Keratinocyte (primary cell): ENCODE measurements around the gene NIPAL4. TPM values are rescaled to one million over a fixed set of nuclear protein-coding genes. Genes with fewer than 3 reads are reported as not detected.

ENCODE experiments used
- DNase-seq: peaks from one replicate; pipeline ENCODE4 v3.0.0-alpha.2; 2011; ENCODE audit warnings: low read depth, missing footprints, low spot score
- FAIRE-seq: peaks from 2 replicates; lab custom pipeline; 2011; peaks lifted over from hg19 to GRCh38; lab: Jason Lieb, UNC
- H2AFZ ChIP-seq: 2 replicates; pipeline ENCODE4 v1.6.0; 2012; ENCODE audit warnings: low read length, control low read depth, inconsistent platforms; ENCODE audit not compliant: control insufficient read depth
- H3K27ac ChIP-seq: 2 replicates; pipeline ENCODE4 v1.5.1; 2011; ENCODE audit warnings: low read length; ENCODE audit not compliant: control insufficient read depth, insufficient read depth
- H3K27me3 ChIP-seq: 3 replicates; pipeline ENCODE4 v1.6.0; 2011; ENCODE audit warnings: low read length; ENCODE audit not compliant: control insufficient read depth, insufficient read depth; ENCODE audit errors: extremely low read depth
- H3K36me3 ChIP-seq, 2 experiments: 2 replicates in 1 of 2; 3 replicates in 1 of 2; pipeline ENCODE4 v1.5.1; 2011; ENCODE audit warnings: low read length in 2 of 2, mild to moderate bottlenecking in 1 of 2; ENCODE audit not compliant: control insufficient read depth in 2 of 2, insufficient read depth in 2 of 2; ENCODE audit errors: extremely low read depth in 1 of 2
- H3K4me1 ChIP-seq: 3 replicates; pipeline ENCODE4 v1.5.1; 2011; ENCODE audit warnings: low read length; ENCODE audit not compliant: control insufficient read depth, insufficient read depth; ENCODE audit errors: extremely low read depth
- H3K4me2 ChIP-seq: 3 replicates; pipeline ENCODE4 v1.6.0; 2011; ENCODE audit warnings: low read depth, low read length; ENCODE audit not compliant: control insufficient read depth, insufficient read depth; ENCODE audit errors: extremely low read depth
- H3K4me3 ChIP-seq, 3 experiments: fragments of 200-600 bp in 1 of 3; sonication (generic) in 1 of 3; 2 replicates in 2 of 3; 3 replicates in 1 of 3; pipeline ENCODE4 v1.5.1; 2011 to 2016; ENCODE audit warnings: low read length in 3 of 3, mild to moderate bottlenecking in 3 of 3, control low read depth in 2 of 3, inconsistent platforms in 1 of 3, low read depth in 1 of 3, mixed read lengths in 1 of 3, mixed run types in 1 of 3, moderate library complexity in 1 of 3; ENCODE audit not compliant: control insufficient read depth in 2 of 3, insufficient read depth in 2 of 3; ENCODE audit errors: extremely low read depth in 1 of 3
- H3K79me2 ChIP-seq: 2 replicates; pipeline ENCODE4 v1.6.0; 2012; ENCODE audit warnings: low read length; ENCODE audit not compliant: control insufficient read depth, insufficient read depth
- H3K9ac ChIP-seq: 3 replicates; pipeline ENCODE4 v1.6.0; 2011; ENCODE audit warnings: low read length; ENCODE audit not compliant: control insufficient read depth, insufficient read depth; ENCODE audit errors: extremely low read depth
- H3K9me1 ChIP-seq: 3 replicates; pipeline ENCODE4 v1.6.0; 2011; ENCODE audit warnings: low read length; ENCODE audit not compliant: control insufficient read depth, insufficient read depth; ENCODE audit errors: extremely low read depth
- H3K9me3 ChIP-seq: 2 replicates; pipeline ENCODE4 v1.5.1; 2012; ENCODE audit warnings: low read depth, low read length; ENCODE audit not compliant: control insufficient read depth
- H4K20me1 ChIP-seq: 3 replicates; pipeline ENCODE4 v1.6.0; 2011; ENCODE audit warnings: low read length; ENCODE audit not compliant: control insufficient read depth, insufficient read depth; ENCODE audit errors: extremely low read depth
- EZH2 ChIP-seq: IDR thresholded peaks from one replicate; pipeline ENCODE4 v1.6.1; 2012; ENCODE audit warnings: inconsistent platforms, mild to moderate bottlenecking, low read length, moderate library complexity
- dilution Hi-C: fragments of 300-500 bp; cut with MboI; formaldehyde crosslinking; loops from one replicate; pipeline ENCODE4 v1.7.0; 2020; ENCODE audit warnings: low sequenced_read_pairs; ENCODE audit not compliant: extremely low pct_ligation_motif_present
- polyA plus RNA-seq, 5 experiments: library from polyadenylated mRNA; depleted of rRNA in 3 of 5; stranded (reverse) in 3 of 5; stranded (forward) in 1 of 5; unstranded in 1 of 5; fragments of >200 nt; gene quantifications; 1 replicate in 1 of 5; 2 replicates in 3 of 5; 3 replicates in 1 of 5; pipeline versions ENCODE4 v1.2.1 to v1.2.3, GENCODE V29; 2011 to 2012; ENCODE audit warnings: missing spikeins in 2 of 5, low read depth in 1 of 5, low replicate concordance in 1 of 5
- TF ChIP-seq, protein P1 (sequence below), 3 experiments: IDR thresholded peaks in 1 of 3; conservative IDR thresholded peaks in 1 of 3; optimal IDR thresholded peaks in 1 of 3; 2 replicates in 2 of 3; 3 replicates in 1 of 3; pipeline versions ENCODE3 to v1.5.1; 2011; ENCODE audit warnings: low read length in 3 of 3, mild to moderate bottlenecking in 3 of 3, moderate library complexity in 2 of 3, control low read depth in 1 of 3, inconsistent platforms in 1 of 3; ENCODE audit not compliant: insufficient read depth in 2 of 3; ENCODE audit errors: extremely low read depth in 1 of 3

The NIPAL4 gene
- polyA plus RNA-seq, 1 donor (not counting 4 experiments of a cell fraction or from before 2014, with no cell fraction given): 10.3 TPM

DNA sequence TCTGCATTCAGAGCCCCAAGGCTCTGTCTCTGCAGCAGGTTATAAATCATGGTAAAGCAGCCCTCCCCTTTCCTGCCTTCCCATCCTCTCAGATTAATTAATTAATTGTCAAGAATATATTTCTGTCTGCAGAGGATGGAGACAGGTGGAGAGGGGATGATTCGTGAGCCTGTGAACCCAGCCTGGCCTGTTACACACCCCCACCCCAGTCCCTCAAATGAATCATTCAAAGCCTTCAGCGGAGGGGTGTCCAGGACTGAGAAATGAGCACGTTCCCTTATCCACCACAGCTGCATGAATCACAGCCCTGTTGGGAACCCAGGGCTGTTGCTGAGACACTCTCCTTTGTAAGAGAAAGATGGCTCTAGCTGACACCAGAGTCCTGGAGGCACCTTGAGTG lies 56.0 kb downstream of the NIPAL4 start:
- dilution Hi-C loops: no loop called here
- TF ChIP-seq EZH2: no peak
- Histone ChIP-seq H3K9me3 (no peaks in the 10 kb centered on the region), H3K36me3 (peaks cover 3 to 15% of the 10 kb centered on the region in 2 experiments), H3K4me2 (no peak overlapping the region), H3K27me3 (no peaks in the 10 kb centered on the region), H3K4me3 (no peak overlapping the region), H3K79me2 (no peaks in the 10 kb centered on the region), H3K9ac (no peak overlapping the region), H4K20me1 (no peaks in the 10 kb centered on the region), H3K4me1 (peaks cover 17% of the 10 kb centered on the region), H3K27ac (no peak overlapping the region), H3K9me1 (no peaks in the 10 kb centered on the region), H2AFZ (no peak overlapping the region)
- DNase-seq (no peak), FAIRE-seq (peak; percentile 69)

DNA sequence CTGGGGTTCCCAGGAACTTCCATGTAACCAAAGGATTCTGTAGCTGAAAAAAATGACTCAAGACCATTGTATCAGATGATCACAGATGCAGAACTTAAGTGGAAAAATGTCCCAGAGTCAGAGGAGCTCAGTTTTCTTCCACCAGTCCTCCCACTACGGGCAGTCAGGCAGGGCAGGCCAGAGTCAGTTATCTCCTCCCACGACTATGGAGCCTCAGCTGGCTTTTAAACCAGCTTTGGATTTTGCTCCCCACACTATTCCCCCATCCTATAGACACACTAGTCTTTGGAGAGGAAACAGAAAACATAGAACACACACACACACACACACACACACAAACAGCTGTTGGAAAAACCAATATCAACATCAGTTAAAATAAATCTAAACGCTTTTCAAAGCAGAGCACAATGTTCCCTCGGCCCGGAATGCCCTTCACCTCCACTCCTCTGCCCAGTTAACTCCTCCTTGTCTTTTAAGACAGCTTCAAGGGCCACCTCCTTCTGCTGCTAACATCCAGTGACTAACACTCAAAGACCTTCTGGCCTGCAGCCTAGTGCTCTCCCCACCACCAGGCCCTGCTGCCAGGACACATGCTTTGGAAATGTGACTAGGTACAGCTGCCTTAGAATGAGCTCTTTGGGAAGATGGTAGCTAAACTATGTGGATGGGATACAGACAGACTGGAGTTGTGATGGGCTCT lies 56.8 kb downstream of the NIPAL4 start:
- H3K79me2 ChIP-seq: no peaks in the 10 kb centered on the region
- H4K20me1 ChIP-seq: no peaks in the 10 kb centered on the region
- no peak overlapping the region for H3K4me3 ChIP-seq
- H3K27me3 ChIP-seq: no peaks in the 10 kb centered on the region
- FAIRE-seq (no peak), DNase-seq (no peak)
- peaks cover 11% of the 10 kb centered on the region for H3K4me1 ChIP-seq
- H3K9ac ChIP-seq: no peak overlapping the region
- H3K4me2 ChIP-seq: no peak overlapping the region
- H3K9me3 ChIP-seq: no peaks in the 10 kb centered on the region
- peaks cover 3 to 15% of the 10 kb centered on the region in 2 experiments for H3K36me3 ChIP-seq
- TF ChIP-seq, protein P1, sequence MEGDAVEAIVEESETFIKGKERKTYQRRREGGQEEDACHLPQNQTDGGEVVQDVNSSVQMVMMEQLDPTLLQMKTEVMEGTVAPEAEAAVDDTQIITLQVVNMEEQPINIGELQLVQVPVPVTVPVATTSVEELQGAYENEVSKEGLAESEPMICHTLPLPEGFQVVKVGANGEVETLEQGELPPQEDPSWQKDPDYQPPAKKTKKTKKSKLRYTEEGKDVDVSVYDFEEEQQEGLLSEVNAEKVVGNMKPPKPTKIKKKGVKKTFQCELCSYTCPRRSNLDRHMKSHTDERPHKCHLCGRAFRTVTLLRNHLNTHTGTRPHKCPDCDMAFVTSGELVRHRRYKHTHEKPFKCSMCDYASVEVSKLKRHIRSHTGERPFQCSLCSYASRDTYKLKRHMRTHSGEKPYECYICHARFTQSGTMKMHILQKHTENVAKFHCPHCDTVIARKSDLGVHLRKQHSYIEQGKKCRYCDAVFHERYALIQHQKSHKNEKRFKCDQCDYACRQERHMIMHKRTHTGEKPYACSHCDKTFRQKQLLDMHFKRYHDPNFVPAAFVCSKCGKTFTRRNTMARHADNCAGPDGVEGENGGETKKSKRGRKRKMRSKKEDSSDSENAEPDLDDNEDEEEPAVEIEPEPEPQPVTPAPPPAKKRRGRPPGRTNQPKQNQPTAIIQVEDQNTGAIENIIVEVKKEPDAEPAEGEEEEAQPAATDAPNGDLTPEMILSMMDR (optimal IDR thresholded peaks at IDR 0.05 in 1 of 3, IDR thresholded peaks at IDR 0.05 in 1 of 3, conservative IDR thresholded peaks at IDR 0.05 in 1 of 3; ENCODE audit: extremely low read depth in 1 of 3, insufficient read depth in 2 of 3, low read length in 3 of 3): no peak
- no peak for TF ChIP-seq EZH2
- no peak overlapping the region for H2AFZ ChIP-seq
- dilution Hi-C loops: no loop called here
- H3K27ac ChIP-seq: no peak overlapping the region
- no peaks in the 10 kb centered on the region for H3K9me1 ChIP-seq
